Keratinocyte (primary cell): Measurements from ENCODE around the gene ELF4.

Source experiments
- EZH2 ChIP-seq: IDR thresholded peaks from one replicate; pipeline ENCODE4 v1.6.1; 2012; ENCODE audit warnings: inconsistent platforms, mild to moderate bottlenecking, low read length, moderate library complexity
- TF ChIP-seq, protein P1 (sequence below), 3 experiments: IDR thresholded peaks in 1 of 3; conservative IDR thresholded peaks in 1 of 3; optimal IDR thresholded peaks in 1 of 3; 2 replicates in 2 of 3; 3 replicates in 1 of 3; pipeline versions ENCODE3 to v1.5.1; 2011; ENCODE audit warnings: low read length in 3 of 3, mild to moderate bottlenecking in 3 of 3, moderate library complexity in 2 of 3, control low read depth in 1 of 3, inconsistent platforms in 1 of 3; ENCODE audit not compliant: insufficient read depth in 2 of 3; ENCODE audit errors: extremely low read depth in 1 of 3

DNA sequence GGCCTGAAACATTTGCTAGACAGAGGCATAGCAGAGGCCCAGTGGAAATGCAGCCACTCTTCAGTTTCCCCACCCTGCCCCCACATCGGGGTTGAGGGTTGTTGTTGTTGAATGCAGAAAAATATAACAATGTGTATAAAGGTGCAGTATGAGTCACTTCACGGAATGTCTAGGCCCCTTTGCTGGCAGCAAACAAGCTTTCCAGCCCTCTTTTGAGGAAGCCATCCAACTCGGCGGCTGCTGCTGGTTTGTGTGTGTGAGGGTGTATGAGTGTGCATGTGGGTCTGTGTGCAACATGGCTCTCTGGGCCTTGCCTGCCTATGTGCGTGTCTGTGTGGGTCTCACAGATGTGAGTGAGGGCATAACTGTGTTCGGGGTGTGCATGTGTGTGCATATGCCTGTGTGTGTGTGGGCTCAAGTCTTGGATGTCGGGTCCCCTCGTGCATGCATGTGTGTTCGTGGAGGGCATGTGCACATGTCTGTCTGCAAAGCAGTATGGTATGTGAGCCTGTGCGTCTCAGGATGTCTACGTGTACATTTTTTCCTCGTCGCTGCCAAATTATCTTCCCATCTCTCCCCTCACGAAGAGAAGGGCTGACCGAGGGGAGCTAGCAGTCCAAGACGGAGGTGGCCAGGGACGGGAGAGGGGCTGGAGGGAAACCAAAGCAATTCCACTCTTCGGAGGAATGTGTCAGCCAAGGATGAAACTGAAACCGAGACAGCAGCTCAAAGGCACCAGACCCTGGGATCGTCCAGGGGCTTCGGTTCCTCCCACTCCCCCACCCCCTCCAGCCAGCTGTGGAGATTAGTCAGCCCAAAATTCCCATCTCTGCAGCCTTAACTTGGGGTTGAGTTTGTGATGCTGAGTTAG is 8.4 kb upstream of the ELF4 start:
- TF ChIP-seq, protein P1, sequence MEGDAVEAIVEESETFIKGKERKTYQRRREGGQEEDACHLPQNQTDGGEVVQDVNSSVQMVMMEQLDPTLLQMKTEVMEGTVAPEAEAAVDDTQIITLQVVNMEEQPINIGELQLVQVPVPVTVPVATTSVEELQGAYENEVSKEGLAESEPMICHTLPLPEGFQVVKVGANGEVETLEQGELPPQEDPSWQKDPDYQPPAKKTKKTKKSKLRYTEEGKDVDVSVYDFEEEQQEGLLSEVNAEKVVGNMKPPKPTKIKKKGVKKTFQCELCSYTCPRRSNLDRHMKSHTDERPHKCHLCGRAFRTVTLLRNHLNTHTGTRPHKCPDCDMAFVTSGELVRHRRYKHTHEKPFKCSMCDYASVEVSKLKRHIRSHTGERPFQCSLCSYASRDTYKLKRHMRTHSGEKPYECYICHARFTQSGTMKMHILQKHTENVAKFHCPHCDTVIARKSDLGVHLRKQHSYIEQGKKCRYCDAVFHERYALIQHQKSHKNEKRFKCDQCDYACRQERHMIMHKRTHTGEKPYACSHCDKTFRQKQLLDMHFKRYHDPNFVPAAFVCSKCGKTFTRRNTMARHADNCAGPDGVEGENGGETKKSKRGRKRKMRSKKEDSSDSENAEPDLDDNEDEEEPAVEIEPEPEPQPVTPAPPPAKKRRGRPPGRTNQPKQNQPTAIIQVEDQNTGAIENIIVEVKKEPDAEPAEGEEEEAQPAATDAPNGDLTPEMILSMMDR (optimal IDR thresholded peaks at IDR 0.05 in 1 of 3, IDR thresholded peaks at IDR 0.05 in 1 of 3, conservative IDR thresholded peaks at IDR 0.05 in 1 of 3; ENCODE audit: extremely low read depth in 1 of 3, insufficient read depth in 2 of 3, low read length in 3 of 3) = no peak
- TF ChIP-seq EZH2 = no peak
